GM19324 (cell line): Measurements from ENCODE around the gene MGAT1.

ENCODE experiments used
- ATAC-seq: cut with Tn5 transposase; IDR thresholded peaks from one replicate; pipeline ENCODE4 v1.9.1; 2021; ENCODE audit warnings: mild to moderate bottlenecking, moderate library complexity; ENCODE audit not compliant: unreplicated experiment, low FRiP score

MGAT1 gene

GRCh38 chr5:180824630-180825476 is 22.2 kb upstream of the MGAT1 start:
- no peak for ATAC-seq

- ATAC-seq, result no peak
Measured at GRCh38 chr5:180823940-180824629, 21.5 kb upstream of the MGAT1 start.

GRCh38 chr5:180823346-180823745 is 20.7 kb upstream of the MGAT1 start:
- no peak for ATAC-seq

- ATAC-seq, result no peak
Measured at GRCh38 chr5:180821538-180821937, 18.9 kb upstream of the MGAT1 start.

GRCh38 chr5:180820788-180821321 is 18.2 kb upstream of the MGAT1 start:
- peak; percentile 84 for ATAC-seq

- no peak for ATAC-seq
Measured at GRCh38 chr5:180818677-180819341, 16.2 kb upstream of the MGAT1 start.

GRCh38 chr5:180817893-180818674 is 15.5 kb upstream of the MGAT1 start:
- no peak for ATAC-seq

GRCh38 chr5:180816608-180817534 is 14.3 kb upstream of the MGAT1 start:
- ATAC-seq, result no peak

GRCh38 chr5:180815293-180815917 is 12.8 kb upstream of the MGAT1 start:
- ATAC-seq, result no peak

GRCh38 chr5:180813420-180813819 is 10.8 kb upstream of the MGAT1 start:
- ATAC-seq, result no peak

GRCh38 chr5:180811623-180812124 is 9.1 kb upstream of the MGAT1 start:
- ATAC-seq, result no peak

GRCh38 chr5:180810959-180811622 is 8.5 kb upstream of the MGAT1 start:
- ATAC-seq, result no peak

- ATAC-seq, result peak; percentile 80
Measured at GRCh38 chr5:180810210-180810958, 7.8 kb upstream of the MGAT1 start.

GRCh38 chr5:180809403-180810209 is 7.0 kb upstream of the MGAT1 start:
- peak; percentile 70 for ATAC-seq

GRCh38 chr5:180808461-180809000 is 5.9 kb upstream of the MGAT1 start:
- ATAC-seq, result no peak
